ENCODE measurements around the gene SCAMP2. TPM values are rescaled to one million over a fixed set of nuclear protein-coding genes. Genes with fewer than 3 reads are reported as not detected.

Gene SCAMP2
- total and polyA plus RNA-seq, 2 of the 13 experiments (the other 11 are each of a cell fraction or from before 2014, with no cell fraction given) = 34.8 to 121 TPM

Small RNA genes within 50 kb of the gene (microRNA-seq; reads per million reads assigned to microRNA genes)
- gene MIR6882 = 0.51 reads per million

Small RNA genes within 50 kb of the gene (small RNA-seq; reads per million reads assigned to genes)
- gene CPLX3 (ENCODE audit: insufficient read depth in 2 of 3, insufficient read length in 3 of 3, low read depth in 2 of 3, low replicate concordance in 1 of 3) = 0 reads per million in 3 experiments
- gene MIR6882 (ENCODE audit: insufficient read depth in 2 of 3, insufficient read length in 3 of 3, low read depth in 2 of 3, low replicate concordance in 1 of 3) = 0 to 0.97 (median 0) reads per million in 3 experiments

Other genes starting within 250 kb of the SCAMP2 start
- 17.4 and 24.3 TPM in 2 replicates for gene EDC3, start 177.3 kb downstream of the SCAMP2 start, total RNA-seq (2016; rRNA removed; fragmentation: Illumina TruSeq; extraction: Trizol)
- 32.0 and 40.9 TPM in 2 replicates for gene EDC3, start 177.3 kb downstream of the SCAMP2 start, polyA plus RNA-seq (2011; rRNA removed)
- 4.1 and 7.9 TPM in 2 replicates for gene CYP1A1, start 147.8 kb downstream of the SCAMP2 start, total RNA-seq (2016; rRNA removed; fragmentation: Illumina TruSeq; extraction: Trizol)
- 8.0 and 11.0 TPM in 2 replicates for gene CYP1A1, start 147.8 kb downstream of the SCAMP2 start, polyA plus RNA-seq (2011; rRNA removed)
- gene CYP1A2, start 124.5 kb downstream of the SCAMP2 start, total RNA-seq (2016; rRNA removed; fragmentation: Illumina TruSeq; extraction: Trizol) = not detected in 2 replicates
- 0.07 and 0.09 TPM in 2 replicates for gene CYP1A2, start 124.5 kb downstream of the SCAMP2 start, polyA plus RNA-seq (2011; rRNA removed)
- gene CSK, start 91.3 kb downstream of the SCAMP2 start, total RNA-seq (2016; rRNA removed; fragmentation: Illumina TruSeq; extraction: Trizol) = 20.6 and 21.3 TPM in 2 replicates
- gene CSK, start 91.3 kb downstream of the SCAMP2 start, polyA plus RNA-seq (2011; rRNA removed) = 12.5 and 18.8 TPM in 2 replicates
- gene LMAN1L, start 60.5 kb downstream of the SCAMP2 start, total RNA-seq (2016; rRNA removed; fragmentation: Illumina TruSeq; extraction: Trizol) = not detected in 2 replicates
- gene LMAN1L, start 60.5 kb downstream of the SCAMP2 start, polyA plus RNA-seq (2011; rRNA removed) = not detected in 2 replicates
- not detected in 2 replicates for gene CPLX3, start 46.7 kb downstream of the SCAMP2 start, total RNA-seq (2016; rRNA removed; fragmentation: Illumina TruSeq; extraction: Trizol)
- gene CPLX3, start 46.7 kb downstream of the SCAMP2 start, polyA plus RNA-seq (2011; rRNA removed) = not detected in 2 replicates
- 8.2 and 15.2 TPM in 2 replicates for gene ULK3, start 30.2 kb downstream of the SCAMP2 start, total RNA-seq (2016; rRNA removed; fragmentation: Illumina TruSeq; extraction: Trizol)
- 23.7 and 25.1 TPM in 2 replicates for gene ULK3, start 30.2 kb downstream of the SCAMP2 start, polyA plus RNA-seq (2011; rRNA removed)
- gene MPI, start 16.7 kb upstream of the SCAMP2 start, total RNA-seq (2016; rRNA removed; fragmentation: Illumina TruSeq; extraction: Trizol) = 36.9 and 49.7 TPM in 2 replicates
- 63.5 and 66.7 TPM in 2 replicates for gene MPI, start 16.7 kb upstream of the SCAMP2 start, polyA plus RNA-seq (2011; rRNA removed)
- gene FAM219B, start 33.5 kb upstream of the SCAMP2 start, total RNA-seq (2016; rRNA removed; fragmentation: Illumina TruSeq; extraction: Trizol) = 18.0 and 36.6 TPM in 2 replicates
- gene FAM219B, start 33.5 kb upstream of the SCAMP2 start, polyA plus RNA-seq (2011; rRNA removed) = 50.2 and 52.3 TPM in 2 replicates
- gene COX5A, start 64.7 kb upstream of the SCAMP2 start, total RNA-seq (2016; rRNA removed; fragmentation: Illumina TruSeq; extraction: Trizol) = 217 and 218 TPM in 2 replicates
- gene COX5A, start 64.7 kb upstream of the SCAMP2 start, polyA plus RNA-seq (2011; rRNA removed) = 132 and 158 TPM in 2 replicates
- gene RPP25, start 83.4 kb upstream of the SCAMP2 start, total RNA-seq (2016; rRNA removed; fragmentation: Illumina TruSeq; extraction: Trizol) = 0.08 and 0.11 TPM in 2 replicates
- 0.04 and 0.05 TPM in 2 replicates for gene RPP25, start 83.4 kb upstream of the SCAMP2 start, polyA plus RNA-seq (2011; rRNA removed)
- gene SCAMP5, start 122.2 kb upstream of the SCAMP2 start, total RNA-seq (2016; rRNA removed; fragmentation: Illumina TruSeq; extraction: Trizol) = 31.1 and 34.3 TPM in 2 replicates
- 49.0 and 58.1 TPM in 2 replicates for gene SCAMP5, start 122.2 kb upstream of the SCAMP2 start, polyA plus RNA-seq (2011; rRNA removed)
- gene PPCDC, start 150.2 kb upstream of the SCAMP2 start, total RNA-seq (2016; rRNA removed; fragmentation: Illumina TruSeq; extraction: Trizol) = 9.9 and 12.3 TPM in 2 replicates
- gene PPCDC, start 150.2 kb upstream of the SCAMP2 start, polyA plus RNA-seq (2011; rRNA removed) = 12.8 and 13.9 TPM in 2 replicates

Data from HepG2 (cell line).